Left colon (tissue), 2 donors: ENCODE measurements around the gene SAMD11. TPM values are rescaled to one million over a fixed set of nuclear protein-coding genes. Genes with fewer than 3 reads are reported as not detected.
"Not testable (repeated sequence)": the region's sequence is repeated elsewhere in the genome, so short reads cannot be mapped to it uniquely, and the experiment has no call there.

ENCODE experiments used
- ATAC-seq: fragments of 200-7000 bp; cut with Tn5 transposase; one replicate; pipeline ENCODE4 v1.9.1; 2020; ENCODE audit warnings: mild to moderate bottlenecking, moderate library complexity
- DNase-seq, 2 donors: peaks; one replicate each; pipeline ENCODE4 v3.0.0-alpha.2; 2020
- intact Hi-C, 2 donors: fragments of 100-400 bp; cut with DNase I in 1 of 2; cut with micrococcal nuclease in 1 of 2; formaldehyde crosslinking; loops; one replicate each; pipeline versions ENCODE4 v1.11.2 to v1.14.0; 2022; cut with DNase I, micrococcal nuclease
- long read RNA-seq: library from polyadenylated mRNA; unstranded; transcript quantifications from one replicate; pipeline ENCODE4 v2.0.0, GENCODE V29; 2021
- total RNA-seq, 2 donors: library from RNA; stranded (reverse); fragmentation: NEBNext Ultra II Directional; extraction: Animal tissue kit (Norgen Biotek cat#: 25700); gene quantifications; one replicate each; pipeline ENCODE4 v1.2.1, GENCODE V29; 2021
- donor health status: DM: no; HTN: no; CAD: no.
- donor health status: DM: yes; HTN: yes; CAD: no.

Gene SAMD11, protein sequence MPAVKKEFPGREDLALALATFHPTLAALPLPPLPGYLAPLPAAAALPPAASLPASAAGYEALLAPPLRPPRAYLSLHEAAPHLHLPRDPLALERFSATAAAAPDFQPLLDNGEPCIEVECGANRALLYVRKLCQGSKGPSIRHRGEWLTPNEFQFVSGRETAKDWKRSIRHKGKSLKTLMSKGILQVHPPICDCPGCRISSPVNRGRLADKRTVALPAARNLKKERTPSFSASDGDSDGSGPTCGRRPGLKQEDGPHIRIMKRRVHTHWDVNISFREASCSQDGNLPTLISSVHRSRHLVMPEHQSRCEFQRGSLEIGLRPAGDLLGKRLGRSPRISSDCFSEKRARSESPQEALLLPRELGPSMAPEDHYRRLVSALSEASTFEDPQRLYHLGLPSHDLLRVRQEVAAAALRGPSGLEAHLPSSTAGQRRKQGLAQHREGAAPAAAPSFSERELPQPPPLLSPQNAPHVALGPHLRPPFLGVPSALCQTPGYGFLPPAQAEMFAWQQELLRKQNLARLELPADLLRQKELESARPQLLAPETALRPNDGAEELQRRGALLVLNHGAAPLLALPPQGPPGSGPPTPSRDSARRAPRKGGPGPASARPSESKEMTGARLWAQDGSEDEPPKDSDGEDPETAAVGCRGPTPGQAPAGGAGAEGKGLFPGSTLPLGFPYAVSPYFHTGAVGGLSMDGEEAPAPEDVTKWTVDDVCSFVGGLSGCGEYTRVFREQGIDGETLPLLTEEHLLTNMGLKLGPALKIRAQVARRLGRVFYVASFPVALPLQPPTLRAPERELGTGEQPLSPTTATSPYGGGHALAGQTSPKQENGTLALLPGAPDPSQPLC
- 1 to 10 TPM; 1.6 to 5.1 TPM for total RNA-seq
- long read RNA-seq, partial matches to known transcripts: 1 of 1 reads
- long read RNA-seq, other reads (novel, unspliced or antisense): 0 of 1 reads

DNA sequence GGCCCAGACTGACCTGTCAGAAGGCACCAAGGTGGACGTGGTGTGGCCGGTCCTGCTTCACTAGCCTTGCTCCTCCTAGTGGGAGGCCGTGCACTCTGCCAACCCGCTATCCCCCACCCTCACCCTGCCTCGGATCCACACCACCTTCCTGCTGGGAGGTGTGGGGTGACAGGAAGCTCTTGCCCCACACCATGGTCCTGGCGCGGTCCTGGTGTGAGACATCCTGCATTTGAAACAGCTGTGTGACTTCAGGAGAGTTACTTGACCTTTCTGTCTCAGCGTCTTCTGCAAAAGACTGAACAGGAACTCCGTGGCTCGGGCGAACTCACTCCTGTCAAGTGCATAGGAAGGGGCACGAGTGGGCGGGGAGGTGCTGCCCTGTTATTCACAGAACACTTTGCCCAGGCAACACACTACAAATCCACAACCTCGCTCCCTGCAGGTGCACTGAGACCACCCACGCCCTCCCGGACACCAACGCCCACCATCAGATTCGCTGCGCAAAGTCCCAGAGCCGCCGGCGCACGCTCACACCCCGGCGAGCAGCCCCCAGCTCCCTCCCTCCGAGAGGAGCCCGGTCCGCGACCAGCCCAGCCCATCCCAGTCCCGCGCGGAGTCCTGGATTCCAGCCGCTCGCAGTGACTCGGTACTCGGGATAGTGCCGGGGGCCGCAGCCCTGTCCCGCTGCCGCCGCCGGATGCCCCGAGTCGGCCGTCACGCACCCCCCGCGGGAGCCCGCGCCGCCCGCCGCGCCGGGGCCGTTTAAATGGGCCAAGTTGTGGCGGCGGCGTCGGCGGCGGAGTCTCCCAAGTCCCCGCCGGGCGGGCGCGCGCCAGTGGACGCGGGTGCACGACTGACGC, at the start of gene SAMD11:
SAMD11 (plus strand) TSS at position 793 of the 860 bp plus-strand sequence. CDS start 509 bp downstream, outside the sequence.
- intact Hi-C loops: no loop called here
- peak; percentile 65 for ATAC-seq
- peak; percentile 75 to 87 for DNase-seq

DNA sequence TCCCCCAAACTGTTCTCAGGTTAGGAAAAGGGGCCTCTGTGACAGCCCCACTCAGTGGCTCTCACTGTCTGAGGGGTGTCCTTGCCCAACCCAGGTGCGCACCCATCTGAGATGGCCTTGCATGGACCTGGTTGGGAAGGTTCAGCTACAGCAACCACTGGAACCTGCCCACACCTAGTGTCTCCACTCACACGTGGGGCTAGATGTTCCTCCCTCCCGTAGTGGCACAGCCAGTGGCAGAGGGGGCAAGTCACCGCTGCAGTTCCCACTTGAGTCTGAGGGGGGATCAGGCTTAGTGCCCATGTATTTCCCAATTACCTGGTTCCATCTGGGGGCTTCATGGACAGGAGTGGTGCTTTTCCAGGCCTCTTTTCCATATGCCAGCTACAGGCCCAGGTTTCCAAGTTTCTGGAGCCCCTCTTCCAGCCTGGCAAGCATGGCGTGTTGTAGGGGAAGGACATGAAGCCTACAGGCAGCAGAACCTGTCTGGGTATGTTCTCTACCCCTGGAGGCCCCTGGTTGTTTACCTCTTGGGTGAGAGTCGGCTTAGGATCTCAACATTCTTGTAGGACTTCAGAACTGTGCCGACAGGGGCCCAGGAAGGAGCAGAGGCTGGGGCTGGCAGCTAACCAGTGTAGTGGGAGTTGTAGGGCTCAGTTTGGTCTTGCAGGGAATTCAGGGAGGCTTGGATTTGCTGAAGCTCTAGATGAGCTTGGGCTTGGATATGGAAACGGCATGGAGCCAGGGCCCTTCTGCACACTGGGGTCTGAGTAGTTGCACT, 47.1 kb upstream of the SAMD11 start:
- intact Hi-C loops, DNase-seq, ATAC-seq: not testable (repeated sequence)

DNA sequence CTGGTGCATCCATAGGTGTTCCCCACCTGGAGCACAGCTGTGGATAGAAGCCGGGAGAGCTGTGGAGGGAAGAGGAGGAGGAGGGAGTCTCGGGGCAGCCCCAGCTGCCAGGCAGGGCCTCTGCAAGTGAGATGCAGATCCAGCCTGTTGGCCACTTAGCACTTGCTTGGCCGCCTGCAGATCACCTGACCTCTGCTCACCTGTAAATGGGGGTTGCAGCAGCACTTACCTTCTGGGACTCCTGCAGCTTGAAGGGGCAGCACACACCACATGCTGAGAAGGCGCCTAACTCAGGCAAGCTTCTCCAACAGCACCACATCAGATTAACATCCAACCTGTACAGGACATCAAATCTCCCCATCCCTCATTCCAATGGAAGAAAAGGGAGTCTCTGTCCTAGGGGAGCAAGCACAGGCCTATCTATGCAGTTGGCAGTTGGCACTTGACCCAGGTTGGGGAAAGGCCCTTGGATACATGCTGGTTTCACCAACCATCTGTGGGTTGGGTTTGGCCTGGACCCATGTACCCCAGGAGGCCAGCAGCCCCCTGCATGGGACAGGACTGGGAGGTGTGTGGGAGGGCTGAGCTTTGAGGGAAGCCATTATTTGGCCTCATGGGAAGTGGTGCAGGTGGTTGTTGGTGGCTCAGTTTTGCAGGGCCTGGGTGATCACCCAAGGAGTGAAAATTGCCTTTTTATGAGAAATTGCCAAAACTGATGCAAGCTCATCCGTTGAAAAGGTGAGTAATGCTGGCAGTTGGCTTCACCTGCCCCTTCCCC, 46.3 kb upstream of the SAMD11 start:
- ATAC-seq, intact Hi-C loops, DNase-seq: not testable (repeated sequence)

DNA sequence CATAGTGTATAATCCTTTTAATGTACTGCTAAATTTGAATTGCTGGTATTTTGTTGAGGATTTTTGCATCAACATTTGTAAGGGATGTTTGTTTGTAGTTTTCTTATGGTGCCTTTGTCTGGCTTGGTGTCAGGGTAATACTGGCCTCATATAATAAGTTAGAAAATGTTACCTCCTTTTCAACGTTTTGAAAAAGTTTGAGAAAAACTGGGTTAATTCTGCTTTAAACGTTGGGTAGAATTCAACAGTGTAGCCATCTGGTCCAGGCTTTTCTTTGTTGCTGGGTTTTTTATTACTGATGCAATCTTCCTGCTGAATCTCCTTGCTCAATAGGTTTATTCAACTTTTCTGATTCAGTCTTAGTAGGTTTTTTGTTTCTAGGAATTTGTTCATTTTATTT, 43.2 kb upstream of the SAMD11 start:
- DNase-seq, intact Hi-C loops, ATAC-seq: not testable (repeated sequence)

- ATAC-seq, intact Hi-C loops, DNase-seq: not testable (repeated sequence)
Observed at GRCh38 chr1:880915-881314, 42.8 kb upstream of the SAMD11 start.

DNA sequence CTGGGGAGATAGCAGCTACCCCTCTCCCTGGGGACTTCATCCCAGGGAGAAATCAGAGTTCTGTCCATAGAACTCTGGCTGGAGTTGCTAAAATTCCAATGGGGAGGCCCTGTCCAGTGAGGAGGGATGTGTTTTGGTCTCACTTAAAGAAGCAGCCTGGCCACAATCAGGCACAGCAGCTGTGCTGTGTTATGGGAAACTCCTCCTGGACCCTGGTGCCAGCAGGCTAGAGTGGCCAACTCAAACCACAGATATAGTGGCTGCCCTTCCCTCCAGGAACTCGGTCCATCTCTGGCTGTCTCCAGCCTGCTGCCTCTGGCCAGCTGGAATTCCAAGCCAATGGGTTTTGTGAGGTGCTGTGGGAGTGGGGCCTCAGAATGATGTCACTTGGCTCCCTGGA, 37.4 kb upstream of the SAMD11 start:
- intact Hi-C loops: no loop called here
- DNase-seq: no peak
- no peak for ATAC-seq

DNA sequence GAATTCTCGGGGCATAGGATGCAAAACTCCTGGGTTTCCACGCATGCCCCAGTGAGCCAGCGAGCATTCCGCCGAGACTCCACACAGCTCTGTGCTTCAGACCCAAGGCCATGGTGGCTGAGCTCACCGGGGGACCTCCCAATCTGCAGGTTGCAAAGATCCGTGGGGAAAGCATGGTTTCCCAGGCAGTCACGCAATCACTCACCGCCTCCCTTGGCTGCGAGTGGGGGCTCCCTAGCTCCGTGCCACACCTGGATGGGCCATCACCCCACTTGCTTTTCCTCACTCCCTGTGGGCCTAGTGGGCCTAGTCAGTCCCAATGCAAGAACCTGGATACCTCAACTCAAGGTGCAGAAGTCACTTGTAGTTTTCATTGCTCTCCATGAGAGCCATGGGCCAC, 37.0 kb upstream of the SAMD11 start:
- no peak for ATAC-seq
- intact Hi-C loops: no loop called here
- no peak for DNase-seq

DNA sequence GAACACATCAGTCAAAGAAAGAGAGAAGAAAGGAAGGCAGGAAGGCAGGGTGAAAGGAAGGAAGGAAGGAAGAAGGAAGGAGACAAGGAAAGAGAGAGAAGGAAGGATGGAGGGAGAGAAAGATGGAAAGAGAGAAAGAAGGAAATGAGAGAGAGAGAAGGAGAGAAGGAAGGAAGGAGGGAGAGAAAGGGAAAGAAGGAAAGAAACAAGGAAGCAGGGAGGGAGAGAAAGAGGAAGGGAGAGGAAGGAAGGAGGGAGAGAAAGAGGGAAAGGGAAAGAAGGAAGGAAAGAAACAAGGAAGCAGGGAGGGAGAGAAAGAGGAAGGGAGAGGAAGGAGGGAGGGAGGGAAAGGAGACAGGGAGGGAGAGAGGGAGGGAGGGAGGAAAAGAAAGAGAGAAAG, 35.4 kb upstream of the SAMD11 start:
- DNase-seq (no peak), ATAC-seq (no peak)
- intact Hi-C loops: no loop called here

DNA sequence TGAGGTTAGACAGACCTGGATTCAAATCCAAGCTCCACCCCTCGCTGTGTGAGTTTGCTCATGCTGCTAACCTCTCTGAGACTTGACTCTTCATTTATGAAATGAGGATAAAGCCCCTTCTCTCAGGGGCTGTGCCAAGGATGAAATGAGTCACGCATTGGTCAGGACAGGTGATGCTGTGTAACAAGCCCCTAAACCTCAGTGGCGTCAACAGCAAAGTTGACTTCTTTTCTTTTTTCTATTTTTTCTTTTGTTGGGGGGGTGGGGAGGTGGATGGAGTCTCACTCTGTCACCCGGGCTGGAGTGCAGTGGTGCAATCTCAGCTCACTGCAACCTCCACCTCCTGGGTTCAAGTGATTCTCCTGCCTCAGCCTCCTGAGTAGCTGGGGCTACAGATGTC, 33.9 kb upstream of the SAMD11 start:
- DNase-seq, intact Hi-C loops, ATAC-seq: not testable (repeated sequence)

GRCh38 chr1:890234-890633, 33.5 kb upstream of the SAMD11 start:
- DNase-seq, intact Hi-C loops, ATAC-seq: not testable (repeated sequence)

DNA sequence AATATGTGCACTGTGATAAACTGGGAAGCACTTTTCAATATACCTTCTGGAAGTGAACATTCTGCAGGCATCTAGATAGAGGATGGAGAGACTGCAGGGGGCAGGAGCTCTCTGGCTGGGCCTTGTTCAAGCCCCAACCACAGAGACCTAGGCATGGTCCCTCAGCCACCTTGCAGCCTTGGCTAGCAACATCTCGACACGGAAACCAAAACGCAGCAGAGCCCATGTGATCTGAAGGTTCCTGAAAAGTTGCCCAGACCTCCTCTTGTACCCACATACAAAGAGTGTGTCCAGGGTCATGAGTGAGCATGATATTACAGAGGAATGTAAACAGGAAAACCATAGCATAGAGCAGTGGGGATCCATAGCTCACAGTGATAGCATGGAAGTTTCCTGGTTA, 33.1 kb upstream of the SAMD11 start:
- DNase-seq: no peak
- no peak for ATAC-seq
- intact Hi-C loops: no loop called here

GRCh38 chr1:897226-897625, 26.5 kb upstream of the SAMD11 start:
- no peak for DNase-seq
- no peak for ATAC-seq
- intact Hi-C loops: no loop called here

GRCh38 chr1:897951-898350, 25.8 kb upstream of the SAMD11 start:
- DNase-seq, intact Hi-C loops, ATAC-seq: not testable (repeated sequence)

- DNase-seq (no peak), ATAC-seq (no peak)
- intact Hi-C loops: no loop called here
Observed at GRCh38 chr1:899636-900317, 23.9 kb upstream of the SAMD11 start.

DNA sequence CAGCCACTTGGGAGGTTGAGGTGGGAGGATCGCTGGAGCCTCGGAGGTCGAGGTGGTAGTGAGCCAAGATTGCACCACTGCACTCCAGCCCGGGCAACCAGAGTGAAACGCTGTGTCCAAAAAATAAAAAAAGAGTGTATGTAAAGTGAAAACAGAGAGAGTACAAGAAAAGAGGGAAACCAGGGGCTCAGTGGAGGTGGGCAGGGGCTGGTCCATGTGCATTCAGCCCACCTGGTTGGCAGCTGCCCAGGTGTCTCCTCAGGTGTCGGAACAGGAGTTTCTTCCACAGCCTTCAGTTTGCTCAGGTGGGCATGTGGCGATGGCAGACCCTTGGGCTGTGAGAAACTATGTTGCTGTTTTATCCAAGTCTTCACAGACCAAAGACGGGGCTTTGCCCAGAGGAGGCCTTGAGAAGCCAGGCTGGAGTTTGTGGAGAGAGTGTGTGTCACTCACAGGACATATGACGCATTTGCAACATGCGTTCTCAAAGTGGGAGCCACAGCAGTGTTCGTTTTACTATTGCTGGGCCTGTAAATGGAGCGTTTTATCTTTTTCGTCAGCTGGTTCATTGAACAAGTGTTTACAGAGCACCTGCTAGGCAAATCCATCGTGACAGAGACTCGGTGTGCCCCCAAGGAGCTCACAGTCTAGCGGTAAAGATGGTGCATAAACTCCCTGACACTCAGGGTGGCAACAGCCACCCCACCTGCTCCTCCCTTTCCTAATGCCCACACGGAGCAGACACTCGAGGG, 22.4 kb upstream of the SAMD11 start:
- ATAC-seq (no peak), DNase-seq (no peak)
- intact Hi-C loops: no loop called here

- ATAC-seq: no peak
- intact Hi-C loops: no loop called here
- peak in 1 of 2 donors; percentile 14 for DNase-seq
Observed at GRCh38 chr1:902802-903201, 20.9 kb upstream of the SAMD11 start.
